HepG2 (cell line): ENCODE results near the gene DAB2IP. TPM values are rescaled to one million over a fixed set of nuclear protein-coding genes. Genes with fewer than 3 reads are reported as not detected.

Experiments
- ARID2 ChIP-seq: sonication (generic); formaldehyde crosslinking; IDR thresholded peaks from 2 replicates; pipeline ENCODE4 v1.8.1; 2022; ENCODE audit warnings: mild to moderate bottlenecking, missing genetic modification reagents, borderline replicate concordance
- ASH2L ChIP-seq: fragments of 300-600, 200-600 bp; sonication (generic); IDR thresholded peaks from 2 replicates; pipeline ENCODE4 v1.7.0; 2017; ENCODE audit warnings: low read depth, mild to moderate bottlenecking, moderate library complexity, mixed read lengths, low read length; ENCODE audit not compliant: insufficient read length
- FOSL2 ChIP-seq: sonication (generic); formaldehyde crosslinking; IDR thresholded peaks from 2 replicates; pipeline ENCODE4 v1.4.0; 2020; ENCODE audit warnings: missing genetic modification reagents
- GATAD1 ChIP-seq: IDR thresholded peaks from 2 replicates; pipeline ENCODE4 v1.6.1; 2016; ENCODE audit warnings: missing genetic modification reagents, missing compliant biosample characterization
- HIC2 ChIP-seq: sonication (generic); formaldehyde crosslinking; IDR thresholded peaks from 2 replicates; pipeline ENCODE4 v1.9.0; 2022; ENCODE audit warnings: low read depth, missing genetic modification reagents
- KLF9 ChIP-seq: IDR thresholded peaks from 2 replicates; pipeline ENCODE4 v1.6.1; 2016; ENCODE audit warnings: low read depth
- NFATC3 ChIP-seq: sonication (generic); formaldehyde crosslinking; IDR thresholded peaks from 2 replicates; pipeline ENCODE4 v1.5.1; 2020; ENCODE audit warnings: mild to moderate bottlenecking, missing genetic modification reagents
- SOX13 ChIP-seq, 3 experiments: fragments of 450-650 bp in 1 of 3; sonication (generic) in 1 of 3; formaldehyde crosslinking in 1 of 3; IDR thresholded peaks in 2 of 3; conservative IDR thresholded peaks in 1 of 3; 2 replicates each; pipeline versions ENCODE4 v1.5.0 to v1.6.1; 2016 to 2020; ENCODE audit warnings: antibody characterized with exemption in 1 of 3, mild to moderate bottlenecking in 1 of 3, missing compliant biosample characterization in 1 of 3, missing genetic modification reagents in 1 of 3, moderate library complexity in 1 of 3
- TARDBP ChIP-seq: sonication (generic); formaldehyde crosslinking; IDR thresholded peaks from 2 replicates; pipeline ENCODE4 v1.8.0; 2022; ENCODE audit warnings: mild to moderate bottlenecking, missing genetic modification reagents
- TBX3 ChIP-seq: fragments of 450-650 bp; IDR thresholded peaks from 2 replicates; pipeline ENCODE4 v1.6.1; 2017; ENCODE audit warnings: antibody characterized with exemption, mild to moderate bottlenecking, inconsistent platforms, borderline replicate concordance
- ZFY ChIP-seq: sonication (generic); formaldehyde crosslinking; IDR thresholded peaks from 2 replicates; pipeline ENCODE4 v1.4.0; 2020; ENCODE audit warnings: missing genetic modification reagents
- ZNF44 ChIP-seq: sonication (generic); formaldehyde crosslinking; IDR thresholded peaks from 2 replicates; pipeline ENCODE4 v1.5.1; 2020; ENCODE audit warnings: mild to moderate bottlenecking, missing genetic modification reagents
- ZNF557 ChIP-seq: sonication (generic); formaldehyde crosslinking; IDR thresholded peaks from 2 replicates; pipeline ENCODE4 v1.4.0; 2020; ENCODE audit warnings: missing genetic modification reagents
- ZNF569 ChIP-seq: sonication (generic); formaldehyde crosslinking; IDR thresholded peaks from 2 replicates; pipeline ENCODE4 v1.5.0; 2020; ENCODE audit warnings: mild to moderate bottlenecking, missing genetic modification reagents, moderate library complexity, borderline replicate concordance
- ZNF605 ChIP-seq: sonication (generic); formaldehyde crosslinking; IDR thresholded peaks from 2 replicates; pipeline ENCODE4 v1.8.0; 2022; ENCODE audit warnings: mild to moderate bottlenecking, missing genetic modification reagents
- ZNF766 ChIP-seq: sonication (generic); formaldehyde crosslinking; IDR thresholded peaks from 2 replicates; pipeline ENCODE4 v1.5.0; 2020; ENCODE audit warnings: missing genetic modification reagents, borderline replicate concordance
- ZSCAN29 ChIP-seq: sonication (generic); formaldehyde crosslinking; conservative IDR thresholded peaks from 2 replicates; pipeline ENCODE4 v1.4.0; 2020; ENCODE audit warnings: mild to moderate bottlenecking, missing genetic modification reagents
- polyA plus RNA-seq, 8 experiments: library from polyadenylated mRNA; depleted of rRNA in 3 of 8; stranded (reverse) in 7 of 8; unstranded in 1 of 8; fragments of >200 nt; fragmentation: Illumina TruSeq in 4 of 8; extraction: Trizol in 4 of 8; gene quantifications; 2 replicates each; pipeline versions ENCODE4 v1.2.1 to v1.2.3, GENCODE V29; 2011 to 2016; ENCODE audit warnings: low read depth in 4 of 8, missing spikeins in 1 of 8, mixed read lengths in 1 of 8; ENCODE audit not compliant: insufficient read depth in 1 of 8
- total RNA-seq, 5 experiments: library from RNA; depleted of rRNA; stranded (reverse); fragments of >200 nt; fragmentation: Illumina TruSeq; extraction: Trizol; gene quantifications; 2 replicates each; pipeline ENCODE4 v1.2.3, GENCODE V29; 2016; ENCODE audit warnings: low read depth in 1 of 5
- TF ChIP-seq, protein P1 (sequence below): sonication (generic); formaldehyde crosslinking; IDR thresholded peaks from 2 replicates; pipeline ENCODE4 v1.4.0; 2020; ENCODE audit warnings: mild to moderate bottlenecking, missing genetic modification reagents
- TF ChIP-seq, protein P2 (sequence below): sonication (generic); formaldehyde crosslinking; IDR thresholded peaks from 2 replicates; pipeline ENCODE4 v1.5.0; 2020; ENCODE audit warnings: missing genetic modification reagents
- TF ChIP-seq, protein P3 (sequence below): IDR thresholded peaks from 2 replicates; pipeline ENCODE4 v1.6.1; 2016; ENCODE audit warnings: mild to moderate bottlenecking, missing biosample characterization, missing genetic modification reagents

The DAB2IP gene
- total and polyA plus RNA-seq, 2 of the 13 experiments (the other 11 are each of a cell fraction or from before 2014, with no cell fraction given) = 25.3 to 37.9 TPM

DNA sequence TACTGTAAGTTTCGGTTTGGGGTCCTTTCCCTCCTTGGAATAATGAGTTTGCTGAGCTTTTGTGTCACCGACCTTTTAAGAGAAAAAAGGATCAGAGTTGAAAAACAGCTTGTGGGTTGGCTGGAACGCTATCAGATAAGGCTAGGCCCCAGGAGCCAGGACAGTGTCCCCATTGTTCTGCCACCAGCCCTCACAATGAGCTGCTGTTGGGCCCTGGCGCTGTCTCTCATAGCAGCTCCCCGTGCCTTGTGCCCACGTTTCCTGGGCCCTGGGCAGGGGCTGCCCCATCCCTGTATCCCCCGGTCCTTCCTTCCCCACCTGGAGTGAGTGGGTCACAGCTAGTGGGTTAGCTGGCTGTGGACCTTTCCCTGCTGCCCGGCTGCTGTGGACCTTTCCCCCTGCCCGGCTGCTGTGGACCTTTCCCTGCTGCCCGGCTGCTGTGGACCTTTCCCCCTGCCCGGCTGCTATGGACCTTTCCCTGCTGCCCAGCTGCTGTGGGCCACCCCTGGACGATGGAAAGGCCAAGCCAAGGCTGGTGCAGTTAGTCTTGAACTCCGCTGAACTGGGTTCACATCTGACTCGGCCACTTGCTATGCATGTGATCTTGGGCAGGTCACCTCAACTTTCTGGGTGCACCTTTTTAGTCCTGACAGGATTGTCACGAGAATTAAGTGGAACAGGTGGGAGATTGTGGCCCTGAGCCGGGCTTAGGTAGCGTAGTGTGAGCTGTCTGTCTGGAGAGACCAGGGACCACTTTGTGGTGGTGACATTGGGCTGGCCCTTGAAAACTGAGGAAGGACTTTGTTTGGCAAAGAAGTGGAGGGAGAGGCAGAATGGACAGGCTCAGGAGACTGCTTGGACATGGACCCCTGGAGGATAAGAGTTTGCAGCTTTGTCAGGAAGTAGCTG, 99.5 kb downstream of the DAB2IP start (continued):
- TF ChIP-seq TBX3 (no peak), ARID2 (CRISPR knock-in tag) (no peak; the same call in 1 of the 2 replicates), NFATC3 (peak; percentile 91; the same call in 1 of the 2 replicates), SOX13 (IDR thresholded peaks at IDR 0.05) (peak; percentile 81), SOX13 (CRISPR knock-in tag; conservative IDR thresholded peaks at IDR 0.05 in 1 of 2, IDR thresholded peaks at IDR 0.05 in 1 of 2) (peak in 1 of 2 experiments; percentile 92; a peak in 2 of 4 replicates), ASH2L (peak; percentile 56), GATAD1 (CRISPR knock-in tag) (no peak), ZFY (CRISPR knock-in tag) (peak; percentile 58), FOSL2 (CRISPR knock-in tag) (peak; percentile 7; the same call in 1 of the 2 replicates), ZNF766 (CRISPR knock-in tag) (no peak), ZNF557 (no peak), ZNF44 (CRISPR knock-in tag) (0 out of 2 replicates have a peak, but pooled peaks have one; percentile 38), TARDBP (CRISPR knock-in tag) (peak; percentile 60), HIC2 (CRISPR knock-in tag) (peak; percentile 97), ZNF569 (CRISPR knock-in tag) (no peak), ZSCAN29 (no peak), KLF9 (no peak), ZNF605 (peak; percentile 73)
- TF ChIP-seq, protein P1, sequence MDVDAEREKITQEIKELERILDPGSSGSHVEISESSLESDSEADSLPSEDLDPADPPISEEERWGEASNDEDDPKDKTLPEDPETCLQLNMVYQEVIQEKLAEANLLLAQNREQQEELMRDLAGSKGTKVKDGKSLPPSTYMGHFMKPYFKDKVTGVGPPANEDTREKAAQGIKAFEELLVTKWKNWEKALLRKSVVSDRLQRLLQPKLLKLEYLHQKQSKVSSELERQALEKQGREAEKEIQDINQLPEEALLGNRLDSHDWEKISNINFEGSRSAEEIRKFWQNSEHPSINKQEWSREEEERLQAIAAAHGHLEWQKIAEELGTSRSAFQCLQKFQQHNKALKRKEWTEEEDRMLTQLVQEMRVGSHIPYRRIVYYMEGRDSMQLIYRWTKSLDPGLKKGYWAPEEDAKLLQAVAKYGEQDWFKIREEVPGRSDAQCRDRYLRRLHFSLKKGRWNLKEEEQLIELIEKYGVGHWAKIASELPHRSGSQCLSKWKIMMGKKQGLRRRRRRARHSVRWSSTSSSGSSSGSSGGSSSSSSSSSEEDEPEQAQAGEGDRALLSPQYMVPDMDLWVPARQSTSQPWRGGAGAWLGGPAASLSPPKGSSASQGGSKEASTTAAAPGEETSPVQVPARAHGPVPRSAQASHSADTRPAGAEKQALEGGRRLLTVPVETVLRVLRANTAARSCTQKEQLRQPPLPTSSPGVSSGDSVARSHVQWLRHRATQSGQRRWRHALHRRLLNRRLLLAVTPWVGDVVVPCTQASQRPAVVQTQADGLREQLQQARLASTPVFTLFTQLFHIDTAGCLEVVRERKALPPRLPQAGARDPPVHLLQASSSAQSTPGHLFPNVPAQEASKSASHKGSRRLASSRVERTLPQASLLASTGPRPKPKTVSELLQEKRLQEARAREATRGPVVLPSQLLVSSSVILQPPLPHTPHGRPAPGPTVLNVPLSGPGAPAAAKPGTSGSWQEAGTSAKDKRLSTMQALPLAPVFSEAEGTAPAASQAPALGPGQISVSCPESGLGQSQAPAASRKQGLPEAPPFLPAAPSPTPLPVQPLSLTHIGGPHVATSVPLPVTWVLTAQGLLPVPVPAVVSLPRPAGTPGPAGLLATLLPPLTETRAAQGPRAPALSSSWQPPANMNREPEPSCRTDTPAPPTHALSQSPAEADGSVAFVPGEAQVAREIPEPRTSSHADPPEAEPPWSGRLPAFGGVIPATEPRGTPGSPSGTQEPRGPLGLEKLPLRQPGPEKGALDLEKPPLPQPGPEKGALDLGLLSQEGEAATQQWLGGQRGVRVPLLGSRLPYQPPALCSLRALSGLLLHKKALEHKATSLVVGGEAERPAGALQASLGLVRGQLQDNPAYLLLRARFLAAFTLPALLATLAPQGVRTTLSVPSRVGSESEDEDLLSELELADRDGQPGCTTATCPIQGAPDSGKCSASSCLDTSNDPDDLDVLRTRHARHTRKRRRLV (CRISPR knock-in tag) = no peak
- TF ChIP-seq, protein P2, sequence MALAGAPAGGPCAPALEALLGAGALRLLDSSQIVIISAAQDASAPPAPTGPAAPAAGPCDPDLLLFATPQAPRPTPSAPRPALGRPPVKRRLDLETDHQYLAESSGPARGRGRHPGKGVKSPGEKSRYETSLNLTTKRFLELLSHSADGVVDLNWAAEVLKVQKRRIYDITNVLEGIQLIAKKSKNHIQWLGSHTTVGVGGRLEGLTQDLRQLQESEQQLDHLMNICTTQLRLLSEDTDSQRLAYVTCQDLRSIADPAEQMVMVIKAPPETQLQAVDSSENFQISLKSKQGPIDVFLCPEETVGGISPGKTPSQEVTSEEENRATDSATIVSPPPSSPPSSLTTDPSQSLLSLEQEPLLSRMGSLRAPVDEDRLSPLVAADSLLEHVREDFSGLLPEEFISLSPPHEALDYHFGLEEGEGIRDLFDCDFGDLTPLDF (CRISPR knock-in tag) = no peak
- TF ChIP-seq, protein P3, sequence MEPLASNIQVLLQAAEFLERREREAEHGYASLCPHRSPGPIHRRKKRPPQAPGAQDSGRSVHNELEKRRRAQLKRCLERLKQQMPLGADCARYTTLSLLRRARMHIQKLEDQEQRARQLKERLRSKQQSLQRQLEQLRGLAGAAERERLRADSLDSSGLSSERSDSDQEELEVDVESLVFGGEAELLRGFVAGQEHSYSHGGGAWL (CRISPR knock-in tag) = 0 out of 2 replicates have a peak, but pooled peaks have one; percentile 24
